HG02885 (cell line): ENCODE measurements around the gene RAET1L.
"Not testable (repeated sequence)": the region's sequence is repeated elsewhere in the genome, so short reads cannot be mapped to it uniquely, and the experiment has no call there.

Source experiments
- ATAC-seq: cut with Tn5 transposase; IDR thresholded peaks from one replicate; pipeline ENCODE4 v1.9.1; 2021; ENCODE audit warnings: mild to moderate bottlenecking; ENCODE audit not compliant: unreplicated experiment, poor library complexity

Gene RAET1L

GRCh38 chr6:150018846-150019580 lies 6.3 kb downstream of the RAET1L start:
- ATAC-seq, result no peak

- ATAC-seq, result not testable (repeated sequence)
These were observed 8.2 kb downstream of the RAET1L start for GRCh38 chr6:150017186-150017521.

- peak; percentile 72 for ATAC-seq
These were observed 8.8 kb downstream of the RAET1L start for GRCh38 chr6:150016324-150017185.

DNA sequence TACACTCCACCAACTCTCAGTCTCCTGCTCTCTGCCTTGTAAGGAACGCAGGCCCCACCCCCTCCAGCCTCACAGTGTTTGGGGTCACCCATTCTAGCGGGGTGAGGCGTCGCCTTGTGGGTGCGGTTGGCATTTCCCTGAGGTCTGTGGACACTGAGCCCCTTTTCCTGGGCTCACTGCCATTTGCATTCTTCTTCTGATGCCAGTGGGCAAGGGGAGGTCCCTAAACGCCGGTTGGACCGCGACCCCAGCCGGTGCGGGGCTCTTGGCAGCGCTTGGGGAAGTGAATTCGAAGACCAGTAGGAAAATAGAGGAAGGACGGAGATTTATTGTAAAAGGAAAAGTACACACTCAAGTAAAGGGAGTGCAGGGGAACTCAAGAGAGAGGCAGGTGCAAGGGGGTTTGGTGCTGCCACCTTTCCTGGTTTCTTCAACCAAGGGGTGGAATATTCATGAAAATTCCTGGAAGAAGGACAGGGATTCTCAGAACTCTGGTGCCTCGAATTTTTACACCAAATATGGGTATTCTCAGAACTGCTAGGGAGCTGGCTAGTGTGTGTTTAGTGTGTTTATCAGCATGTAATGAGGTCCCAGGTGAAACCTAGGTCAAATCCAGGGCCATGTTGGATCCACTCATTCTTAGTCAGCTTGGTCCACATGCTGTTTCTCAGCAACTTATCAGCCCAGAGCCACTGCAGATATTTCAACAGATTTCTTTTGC lies 9.9 kb downstream of the RAET1L start:
- not testable (repeated sequence) for ATAC-seq

DNA sequence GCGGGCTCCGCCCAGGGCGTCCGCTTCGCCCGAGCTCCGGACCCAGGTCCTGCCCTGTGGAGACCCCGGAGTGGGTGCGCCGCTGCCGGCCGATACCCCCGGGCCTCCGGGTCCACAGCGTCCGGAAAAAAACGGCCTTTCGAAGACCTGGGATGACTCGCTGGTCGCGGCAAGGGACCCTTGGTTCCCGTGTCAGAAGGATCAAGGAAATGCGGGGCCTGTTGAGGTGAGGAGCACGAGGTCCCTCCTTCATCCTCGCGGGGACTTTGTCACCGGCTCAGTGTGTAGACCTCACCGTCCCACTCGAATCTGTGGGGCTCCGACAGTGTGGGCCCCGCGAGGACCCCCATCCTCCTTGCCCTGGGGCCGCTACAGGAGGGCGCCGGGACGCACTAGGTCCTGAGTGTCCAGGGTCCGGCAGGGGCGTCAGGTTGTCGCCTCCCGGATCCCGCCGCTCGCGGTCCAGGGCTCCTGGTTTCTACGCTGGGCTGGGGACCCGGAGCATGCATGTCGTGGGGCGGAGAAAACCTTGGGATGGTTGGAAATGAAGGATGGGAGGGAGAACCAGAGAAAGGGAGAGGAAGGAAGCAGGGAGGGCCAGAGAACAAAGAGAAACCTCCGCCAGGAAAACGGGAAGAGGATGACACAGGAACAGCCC lies 10.6 kb downstream of the RAET1L start:
- ATAC-seq, result not testable (repeated sequence)

GRCh38 chr6:150013785-150014622 lies 11.3 kb downstream of the RAET1L start:
- ATAC-seq, result not testable (repeated sequence)

DNA sequence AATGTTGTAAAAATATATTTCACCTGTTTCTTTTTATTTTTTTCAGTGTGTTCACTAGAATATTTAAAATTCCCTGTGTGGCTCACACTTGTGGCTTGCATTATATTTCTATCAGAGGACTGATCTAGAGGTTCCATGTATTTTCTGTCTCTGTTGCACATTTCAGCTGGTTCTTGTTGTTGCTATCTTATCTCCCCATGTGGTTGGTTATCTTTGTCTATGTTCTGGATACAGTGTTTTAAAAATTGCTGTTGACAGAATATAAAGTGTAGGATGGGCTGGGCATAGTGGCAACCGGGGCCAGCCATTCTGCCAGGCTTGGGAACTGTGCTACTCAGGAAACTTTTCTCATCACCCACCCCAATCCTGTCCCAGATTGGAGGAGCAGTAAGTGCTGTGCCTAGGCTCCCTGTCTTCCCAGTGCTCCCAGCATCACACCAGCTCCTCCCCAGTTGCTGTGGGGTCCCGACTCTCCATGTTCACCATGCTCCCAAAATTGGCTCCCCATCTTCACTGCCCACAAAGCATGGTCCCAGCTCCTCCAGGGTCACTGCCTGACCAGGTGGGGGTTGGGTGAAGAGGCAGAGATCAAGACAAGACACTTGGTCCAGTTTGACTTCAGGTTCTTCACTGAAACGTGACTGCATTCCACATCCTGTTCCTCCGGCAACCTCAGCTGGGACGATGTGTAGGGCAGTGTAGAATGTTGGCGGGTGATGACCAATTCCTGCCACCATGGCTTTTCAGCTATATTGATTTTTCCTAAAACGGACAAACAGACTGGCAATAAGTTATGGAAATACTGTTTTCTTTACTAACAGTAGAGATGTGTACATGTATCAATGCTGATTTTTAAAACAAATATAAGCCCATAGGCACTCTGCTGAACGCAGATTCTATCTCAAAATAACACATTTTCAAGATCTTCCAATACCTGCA lies 12.2 kb downstream of the RAET1L start:
- ATAC-seq, result not testable (repeated sequence)

DNA sequence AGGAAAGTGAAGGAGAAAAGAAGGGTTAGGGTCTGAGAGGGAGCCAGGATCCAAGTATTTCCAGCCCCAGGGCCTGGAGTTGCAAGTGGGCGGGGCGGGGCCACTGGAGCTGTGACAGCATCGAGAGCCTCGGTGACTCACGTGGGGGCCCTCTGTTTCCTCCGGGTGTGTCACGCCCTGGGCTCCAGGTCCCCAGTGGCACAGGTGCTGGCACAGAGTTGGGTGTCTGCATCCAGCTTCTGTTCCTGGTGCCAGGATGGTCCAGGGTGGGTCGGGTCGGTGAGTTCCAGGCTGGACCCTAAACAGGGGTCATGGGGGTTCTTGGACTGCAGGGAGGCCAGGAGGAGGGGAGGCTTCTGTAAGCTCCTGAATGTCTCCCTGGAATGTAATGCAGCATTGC lies 16.7 kb downstream of the RAET1L start:
- no peak for ATAC-seq

DNA sequence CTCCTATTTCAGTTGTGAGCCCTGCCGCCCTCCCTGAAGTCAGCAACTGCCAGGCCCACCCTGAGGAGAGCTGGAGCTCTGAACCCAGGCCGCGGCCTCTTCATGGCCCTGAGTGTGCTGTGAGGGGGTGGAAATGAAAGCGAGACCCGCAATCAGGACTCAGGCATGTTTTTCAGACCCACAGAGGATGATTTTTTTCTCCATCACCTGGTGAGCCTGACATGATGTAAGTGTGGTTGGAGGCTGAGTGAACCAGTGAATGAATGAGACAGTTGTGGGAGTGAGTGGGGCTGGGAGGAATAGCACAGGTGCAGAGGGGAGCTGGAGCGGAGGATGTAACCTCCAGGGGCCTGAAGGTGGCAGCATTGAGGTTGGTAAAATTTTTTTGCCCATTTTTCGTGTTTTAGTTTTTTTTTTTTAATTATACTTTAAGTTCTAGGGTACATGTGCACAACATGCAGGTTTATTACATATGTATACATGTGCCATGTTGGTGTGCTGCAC lies 18.3 kb downstream of the RAET1L start:
- ATAC-seq, result peak; percentile 64

GRCh38 chr6:150005761-150006651 lies 19.3 kb downstream of the RAET1L start:
- no peak for ATAC-seq

GRCh38 chr6:150004783-150005717 lies 20.3 kb downstream of the RAET1L start:
- ATAC-seq, result peak; percentile 69

DNA sequence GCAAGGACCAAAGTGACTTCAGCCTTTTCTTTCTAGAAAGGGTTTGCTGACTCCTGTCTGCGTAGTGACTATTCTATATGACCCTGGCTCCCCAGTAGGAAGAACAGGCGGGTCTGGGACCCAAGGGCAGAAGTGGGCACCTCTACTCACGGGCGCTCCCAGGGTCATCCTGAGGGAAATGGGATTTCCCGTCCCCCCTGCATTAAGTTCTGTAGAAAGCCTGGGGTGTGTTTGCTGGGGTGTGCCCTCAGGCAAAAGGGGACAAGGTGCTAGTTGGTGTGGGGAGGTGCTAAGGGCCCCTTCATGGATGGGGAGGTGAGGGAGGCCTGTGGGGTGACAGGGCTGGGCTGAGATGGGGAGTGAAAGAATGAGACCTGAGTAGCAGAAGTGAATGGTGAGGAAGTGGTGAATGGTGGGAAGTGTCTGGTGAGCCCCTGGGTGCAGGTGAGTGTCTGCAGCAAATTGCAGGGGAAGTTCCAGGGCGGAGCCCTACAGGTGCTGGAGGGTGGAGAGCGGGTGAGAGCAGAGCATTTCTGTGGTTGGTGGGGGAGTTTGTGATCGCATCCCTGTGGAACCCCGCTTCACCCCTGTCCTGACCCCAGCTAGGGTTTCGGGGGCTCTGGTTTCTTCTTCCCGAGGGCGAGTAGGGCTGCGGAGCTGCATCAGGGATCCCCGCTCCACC lies 21.1 kb downstream of the RAET1L start:
- ATAC-seq, result peak; percentile 12

DNA sequence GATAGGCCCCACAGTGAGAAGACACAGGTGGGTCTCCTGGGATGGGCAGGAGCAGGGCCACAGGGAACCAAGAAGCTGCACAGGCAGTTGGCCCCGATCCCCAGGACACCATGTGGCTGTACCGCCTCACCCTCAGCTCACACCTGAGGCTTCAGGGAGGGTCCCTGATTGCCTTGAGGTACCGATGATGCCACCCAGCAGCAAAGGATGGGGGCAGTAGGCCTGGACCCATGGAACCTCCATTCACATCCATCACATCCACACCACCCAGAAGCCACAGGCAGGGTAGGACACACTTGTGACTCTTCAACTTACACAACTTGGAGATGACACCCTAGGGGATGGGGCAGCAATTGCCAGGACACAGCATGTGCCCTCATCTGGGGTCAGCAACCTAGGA lies 21.7 kb downstream of the RAET1L start:
- ATAC-seq, result not testable (repeated sequence)

DNA sequence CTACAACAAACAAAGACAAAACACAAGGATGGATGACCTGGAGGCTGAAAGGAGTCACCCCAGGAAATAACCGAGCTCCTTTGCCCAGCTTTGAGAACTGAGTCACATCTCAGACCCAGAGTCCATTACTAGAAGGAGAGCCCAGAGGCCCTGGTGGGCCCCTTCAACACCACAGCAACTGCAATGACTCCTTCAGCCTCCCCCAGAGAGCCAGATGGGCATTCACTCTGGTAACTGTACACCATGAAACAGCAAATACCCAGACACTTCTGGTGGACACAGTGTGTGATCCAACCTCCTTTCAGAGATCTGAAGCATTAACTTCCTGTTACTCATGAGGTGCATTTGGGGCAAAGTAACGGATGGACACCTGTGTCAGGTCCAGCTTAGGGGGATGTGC lies 22.6 kb downstream of the RAET1L start:
- no peak for ATAC-seq

DNA sequence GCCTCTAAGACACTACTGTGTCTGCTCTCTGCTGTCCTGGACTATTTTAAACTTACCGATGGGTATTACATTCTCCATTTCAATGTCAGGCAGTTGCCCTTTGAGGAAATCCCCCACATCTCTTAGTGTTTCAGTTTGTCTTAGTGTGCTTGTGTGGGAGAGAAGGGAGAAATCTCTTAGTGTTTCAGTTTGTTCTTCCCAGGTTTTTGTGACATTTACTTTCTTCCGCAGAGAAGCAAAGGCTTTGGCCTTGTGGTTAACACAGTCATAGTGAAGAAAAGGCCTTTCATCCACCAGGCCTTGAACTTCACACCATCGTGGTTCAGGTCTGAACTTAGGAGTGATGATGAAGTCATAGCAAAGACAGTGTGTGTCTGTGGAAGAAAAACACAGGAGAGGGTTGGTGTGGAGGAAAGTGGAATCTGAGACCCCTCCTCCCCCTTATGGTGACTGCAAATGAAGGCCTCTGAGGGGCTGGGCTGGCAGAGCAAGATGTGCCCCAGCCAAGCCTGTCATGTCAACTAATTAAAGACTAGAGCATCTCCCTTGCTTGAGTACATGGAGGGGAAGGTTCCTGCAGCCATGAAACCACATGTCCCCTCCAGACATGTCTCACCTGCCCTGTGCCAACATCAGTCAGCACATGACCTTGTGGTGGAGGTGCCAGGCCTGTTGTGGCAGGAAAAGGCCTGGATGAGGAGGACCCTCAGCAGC lies 23.9 kb downstream of the RAET1L start:
- peak; percentile 49 for ATAC-seq
